CMK (cell line): ENCODE results near the gene ZC2HC1B.
"Not testable (repeated sequence)": the region's sequence is repeated elsewhere in the genome, so short reads cannot be mapped to it uniquely, and the experiment has no call there.

Experiments used
- DNase-seq: peaks from one replicate; pipeline ENCODE4 v3.0.0-alpha.2; 2010; ENCODE audit warnings: low read depth

Gene ZC2HC1B

GRCh38 chr6:143868808-143869207, 4.5 kb downstream of the ZC2HC1B start:
- DNase-seq, result not testable (repeated sequence)

- DNase-seq, result not testable (repeated sequence)
Observed at GRCh38 chr6:143871202-143871730, 7.0 kb downstream of the ZC2HC1B start.

- no peak for DNase-seq
Observed at GRCh38 chr6:143872201-143872600, 7.9 kb downstream of the ZC2HC1B start.

- not testable (repeated sequence) for DNase-seq
Observed at GRCh38 chr6:143873600-143873999, 9.3 kb downstream of the ZC2HC1B start.

GRCh38 chr6:143874503-143874902, 10.2 kb downstream of the ZC2HC1B start:
- DNase-seq, result not testable (repeated sequence)

- no peak for DNase-seq
Observed at GRCh38 chr6:143877584-143878271, 13.5 kb downstream of the ZC2HC1B start.

- DNase-seq, result no peak
Observed at GRCh38 chr6:143878272-143878760, 14.0 kb downstream of the ZC2HC1B start.

GRCh38 chr6:143880412-143880811, 16.1 kb downstream of the ZC2HC1B start:
- no peak for DNase-seq

GRCh38 chr6:143882401-143882930, 18.2 kb downstream of the ZC2HC1B start:
- no peak for DNase-seq

GRCh38 chr6:143884216-143884900, 20.1 kb downstream of the ZC2HC1B start:
- DNase-seq, result no peak

GRCh38 chr6:143885116-143885515, 20.8 kb downstream of the ZC2HC1B start:
- no peak for DNase-seq

- DNase-seq, result no peak
Observed at GRCh38 chr6:143894655-143895054, 30.4 kb downstream of the ZC2HC1B start.

GRCh38 chr6:143896126-143896860, 32.0 kb downstream of the ZC2HC1B start:
- no peak for DNase-seq

- no peak for DNase-seq
Observed at GRCh38 chr6:143900358-143900757, 36.1 kb downstream of the ZC2HC1B start.

GRCh38 chr6:143901885-143902750, 37.8 kb downstream of the ZC2HC1B start:
- DNase-seq, result no peak

- no peak for DNase-seq
Observed at GRCh38 chr6:143902827-143903226, 38.6 kb downstream of the ZC2HC1B start.

GRCh38 chr6:143911028-143911427, 46.8 kb downstream of the ZC2HC1B start:
- no peak for DNase-seq

- DNase-seq, result no peak
Observed at GRCh38 chr6:143912671-143913070, 48.4 kb downstream of the ZC2HC1B start.

GRCh38 chr6:143917026-143917425, 52.8 kb downstream of the ZC2HC1B start:
- not testable (repeated sequence) for DNase-seq

GRCh38 chr6:143928853-143929252, 64.6 kb downstream of the ZC2HC1B start:
- no peak for DNase-seq

GRCh38 chr6:143929975-143930374, 65.7 kb downstream of the ZC2HC1B start:
- DNase-seq, result no peak
